HG03439 (cell line): ENCODE measurements around the gene CACNA2D4.
"Not testable (repeated sequence)": the region's sequence is repeated elsewhere in the genome, so short reads cannot be mapped to it uniquely, and the experiment has no call there.

Experiments used
- ATAC-seq: cut with Tn5 transposase; IDR thresholded peaks from one replicate; pipeline ENCODE4 v1.9.1; 2021; ENCODE audit warnings: mild to moderate bottlenecking, moderate library complexity; ENCODE audit not compliant: unreplicated experiment

CACNA2D4 gene

GRCh38 chr12:1820896-1821291 lies 97.6 kb downstream of the CACNA2D4 start:
- ATAC-seq: no peak

DNA sequence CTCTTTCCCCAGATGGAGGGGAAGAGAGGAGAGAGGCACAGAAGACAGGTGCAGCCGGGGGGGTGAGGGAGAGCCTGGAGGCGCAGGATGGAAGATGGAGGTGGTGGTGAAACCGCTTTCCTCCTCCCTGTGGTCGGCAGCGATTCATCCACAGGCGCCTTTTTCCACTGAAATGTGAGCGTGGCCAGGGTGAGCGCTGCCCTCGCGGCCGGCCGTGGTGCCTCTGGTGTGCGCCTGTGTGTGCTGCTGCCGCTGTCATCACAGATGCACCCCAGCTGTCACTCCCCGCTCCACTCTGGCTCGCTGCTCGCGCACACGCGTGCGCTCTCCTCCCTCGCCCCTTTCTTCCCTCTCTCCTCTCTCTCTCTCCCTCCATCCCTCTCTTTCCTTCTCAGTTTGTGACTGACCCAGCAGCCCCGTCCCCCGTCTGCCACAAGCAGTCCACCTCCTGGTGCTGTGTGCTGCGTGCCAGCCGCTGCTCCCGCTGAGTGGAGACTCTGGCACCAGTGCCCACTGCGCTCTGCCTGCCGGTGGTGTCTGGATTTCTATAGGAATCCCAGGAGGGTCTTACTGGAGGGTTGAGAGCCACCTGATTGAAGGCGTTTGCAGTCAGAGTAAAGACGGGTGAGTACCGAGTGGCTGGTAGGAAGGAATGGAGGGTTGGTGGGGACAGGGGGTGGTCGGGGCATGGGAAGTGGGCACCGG lies 98.1 kb downstream of the CACNA2D4 start, which contains the start of gene LRTM2:
TSS of gene LRTM2 (plus strand) at position 375 of the 705 bp plus-strand sequence. CDS start 7,584 bp downstream, outside the sequence.
- ATAC-seq: no peak

DNA sequence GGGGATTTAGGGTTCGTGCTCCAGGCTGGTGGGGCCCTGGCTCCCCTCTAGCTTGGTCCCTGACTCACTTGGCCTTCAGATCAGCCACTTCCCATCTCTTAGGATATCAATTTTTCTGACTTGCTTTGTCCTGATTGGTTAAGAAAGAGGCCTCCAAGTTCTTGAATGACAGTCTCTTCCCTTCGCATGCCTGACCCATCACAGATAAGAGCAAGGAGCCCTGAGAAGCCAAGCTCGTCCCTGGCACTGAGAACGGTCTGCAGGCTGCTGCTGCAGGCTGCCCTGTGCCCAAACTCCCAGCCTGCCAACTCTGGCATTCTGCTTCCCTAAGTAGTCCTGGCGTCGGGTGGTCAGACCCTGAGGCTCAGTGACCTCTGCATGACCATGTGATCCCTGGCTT lies 98.9 kb downstream of the CACNA2D4 start:
- ATAC-seq: no peak

DNA sequence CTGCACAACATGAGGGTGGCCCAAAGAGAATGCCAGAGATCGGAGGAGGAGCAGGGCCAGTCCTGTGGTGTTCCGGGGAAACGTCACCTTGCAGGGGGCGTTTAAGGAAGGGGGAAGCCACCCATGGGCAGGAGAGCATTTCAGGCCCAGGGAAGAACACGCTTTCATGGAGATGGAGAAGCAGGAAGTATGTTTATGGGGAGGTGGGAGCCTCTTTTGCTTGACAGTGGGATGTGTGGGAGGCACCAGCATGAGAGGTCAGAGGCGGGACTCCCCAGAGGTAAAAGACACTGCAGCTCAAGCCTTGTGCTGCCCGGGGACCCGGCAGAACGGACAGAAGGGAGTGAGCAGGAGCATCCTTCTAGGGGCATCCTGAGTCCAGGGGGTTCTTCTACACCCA lies 99.4 kb downstream of the CACNA2D4 start:
- ATAC-seq: no peak

- not testable (repeated sequence) for ATAC-seq
Observed at GRCh38 chr12:1817928-1818327, 100.5 kb downstream of the CACNA2D4 start.

GRCh38 chr12:1816730-1817348 lies 101.6 kb downstream of the CACNA2D4 start:
- ATAC-seq: no peak

DNA sequence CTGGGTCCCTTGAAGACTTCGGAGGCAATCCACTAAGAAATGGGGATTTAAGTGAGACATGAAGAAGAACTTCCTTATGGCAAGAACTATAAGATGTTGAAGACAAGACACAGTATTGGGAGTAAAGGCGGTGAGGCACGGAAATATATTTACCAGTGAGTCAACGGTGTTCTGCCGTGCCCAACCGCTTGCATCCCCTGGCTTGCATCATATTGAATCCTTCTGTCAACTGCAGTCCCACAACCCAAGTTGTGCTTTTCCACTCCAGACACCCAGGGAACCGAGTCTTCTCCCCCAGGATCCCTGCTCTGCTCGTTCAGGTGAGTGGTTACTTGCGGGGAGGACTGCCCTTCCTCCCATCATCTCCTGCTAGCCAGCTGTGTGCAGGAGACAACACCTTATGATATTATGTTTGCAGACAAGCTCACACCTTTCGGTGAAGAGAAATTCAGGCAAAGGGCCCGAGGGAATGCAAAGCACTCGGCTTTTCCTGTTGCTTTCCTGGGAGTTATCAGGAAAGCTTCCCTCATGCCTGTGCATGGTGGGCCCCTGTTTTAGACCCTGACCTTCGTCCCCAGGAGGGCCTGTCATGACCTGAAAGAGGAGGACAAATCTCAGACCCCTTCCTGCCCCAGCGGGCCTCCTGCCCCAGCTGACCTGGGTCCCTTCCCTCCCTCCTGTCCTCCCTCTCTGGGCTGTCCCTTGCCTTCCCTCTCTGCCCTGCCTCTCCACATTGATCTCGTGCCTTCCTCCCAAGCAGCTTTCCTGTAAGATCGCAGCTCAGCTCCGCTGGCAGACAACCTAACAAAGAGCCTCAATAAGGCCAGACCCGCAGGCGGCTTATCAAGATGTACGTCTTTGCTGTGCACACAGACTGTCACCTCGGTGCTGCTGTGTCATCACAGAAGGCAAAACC lies 102.4 kb downstream of the CACNA2D4 start:
- no peak for ATAC-seq

DNA sequence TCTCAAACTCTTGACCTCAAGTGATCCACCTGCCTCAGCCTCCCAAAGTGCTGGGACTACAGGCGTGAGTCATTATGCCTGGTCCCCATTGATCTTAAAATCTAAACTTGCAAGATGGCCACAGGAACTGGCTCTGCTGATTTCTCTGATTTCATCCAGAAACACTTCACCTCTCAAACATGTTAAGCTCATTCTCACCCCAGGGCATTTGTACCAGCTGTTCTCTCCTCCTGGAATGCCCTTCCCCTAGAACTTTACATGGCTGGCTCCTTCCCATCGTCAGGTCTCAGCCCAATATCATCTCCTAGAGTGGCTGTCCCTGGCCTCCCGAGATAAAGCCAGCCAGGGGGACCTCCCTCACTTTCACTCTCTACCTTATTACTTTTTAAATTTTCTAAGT lies 103.3 kb downstream of the CACNA2D4 start:
- no peak for ATAC-seq

DNA sequence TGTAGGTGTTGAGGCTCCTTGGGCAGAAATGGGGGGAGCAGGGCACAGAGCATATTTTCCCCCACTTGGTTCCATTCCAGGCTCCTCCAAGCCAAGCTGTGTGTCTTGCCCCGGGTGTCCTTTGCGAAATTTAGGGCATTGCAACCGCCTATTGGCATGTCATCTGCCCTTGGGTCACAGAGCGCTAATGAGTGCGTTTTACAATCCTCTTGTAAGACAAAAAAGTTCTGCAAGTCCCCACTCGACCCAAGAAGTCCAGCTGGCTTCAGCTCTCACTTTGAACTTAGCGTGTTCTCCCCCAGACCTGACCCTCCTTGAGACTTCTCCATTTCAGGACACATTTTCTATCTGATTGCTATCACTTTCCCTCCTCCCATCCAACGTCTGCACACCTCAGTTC lies 104.2 kb downstream of the CACNA2D4 start:
- ATAC-seq: no peak

DNA sequence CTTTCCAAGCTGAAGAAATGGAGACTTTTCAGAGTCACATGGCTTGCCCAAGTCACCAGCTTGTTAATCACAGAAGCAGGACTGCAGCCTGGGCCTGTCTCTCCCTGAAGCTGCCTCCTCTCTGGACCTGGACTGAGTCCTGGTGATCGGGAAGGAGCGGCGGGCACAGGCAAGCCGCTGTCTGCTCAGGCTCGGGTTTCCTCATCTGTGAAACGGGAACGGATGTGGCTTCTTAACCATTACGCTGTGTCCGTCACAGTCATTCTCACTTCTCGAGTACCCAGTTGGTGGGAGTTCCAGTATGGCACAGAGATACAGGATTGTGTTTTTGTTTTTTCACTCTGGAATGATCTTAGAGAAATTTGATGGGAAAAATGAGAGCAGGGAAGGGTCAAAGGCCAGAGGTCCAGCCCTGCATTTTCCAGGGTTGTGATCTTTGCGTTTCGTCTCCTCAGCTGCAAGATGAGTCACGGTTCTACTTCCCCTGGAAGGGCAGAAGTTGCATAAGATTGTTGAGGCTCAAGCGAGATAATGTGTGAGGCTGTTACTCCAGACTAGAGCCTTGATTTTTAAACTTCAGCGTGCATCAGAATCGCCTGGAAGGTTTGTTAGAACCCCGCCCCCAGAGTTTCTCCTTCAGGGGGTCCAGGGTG lies 105.7 kb downstream of the CACNA2D4 start:
- no peak for ATAC-seq

DNA sequence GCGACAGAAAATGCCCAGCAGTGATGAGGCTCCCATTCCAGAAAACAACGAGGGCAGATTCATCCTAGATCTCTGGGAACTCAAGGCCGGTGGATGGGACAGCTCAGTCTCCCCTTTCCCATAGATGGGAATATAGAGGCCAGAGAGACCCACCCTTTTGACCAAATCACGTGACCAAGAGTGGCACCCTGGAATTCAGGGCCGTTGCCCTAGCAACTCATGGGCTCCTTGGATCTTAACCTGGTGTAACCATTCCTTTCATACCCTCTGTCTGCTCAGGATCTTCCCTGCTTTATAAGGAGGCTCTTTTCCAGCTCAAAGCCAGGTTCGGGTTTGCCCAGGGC lies 106.5 kb downstream of the CACNA2D4 start:
- ATAC-seq: no peak

GRCh38 chr12:1811281-1811947 lies 107.0 kb downstream of the CACNA2D4 start:
- ATAC-seq: no peak

GRCh38 chr12:1810931-1811280 lies 107.5 kb downstream of the CACNA2D4 start:
- no peak for ATAC-seq

DNA sequence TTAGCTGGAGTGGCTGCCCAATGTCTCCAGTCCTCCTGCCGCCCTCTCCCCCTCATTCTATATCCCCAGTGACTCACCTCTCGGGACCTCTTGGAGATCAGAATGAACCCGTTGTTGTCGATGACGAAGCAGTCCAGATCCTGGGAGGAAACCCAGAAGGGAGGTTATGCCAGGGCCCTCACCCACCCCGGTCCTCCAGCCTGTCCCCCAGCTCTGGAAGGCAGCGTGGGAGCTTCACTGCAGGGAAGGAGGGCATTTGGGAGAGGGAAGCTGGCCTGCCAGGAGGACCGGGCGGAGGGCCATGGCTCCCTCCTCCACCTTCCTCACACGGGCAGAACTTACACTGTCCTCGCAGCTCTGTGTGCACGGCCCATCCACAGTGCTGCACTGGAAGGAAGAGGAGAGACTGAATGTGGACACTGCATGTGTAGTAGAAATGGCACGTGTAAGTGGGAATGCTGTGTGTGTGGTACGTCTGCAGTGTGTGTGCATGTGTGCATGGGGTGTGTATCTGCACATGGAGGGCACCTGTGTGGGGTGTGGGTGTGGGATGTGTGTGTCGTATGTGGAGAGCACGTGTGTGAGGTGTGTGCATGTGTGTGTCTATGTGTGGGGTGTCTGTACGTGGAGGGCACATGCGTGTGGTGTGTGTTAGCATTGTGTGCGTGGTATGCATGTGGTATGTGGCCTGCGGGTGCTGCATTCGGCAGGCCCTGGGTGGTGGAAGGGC lies 108.1 kb downstream of the CACNA2D4 start:
- no peak for ATAC-seq

- ATAC-seq: no peak
Observed at GRCh38 chr12:1809591-1810190, 108.8 kb downstream of the CACNA2D4 start.

- ATAC-seq: no peak
Observed at GRCh38 chr12:1808798-1809480, 109.5 kb downstream of the CACNA2D4 start.

DNA sequence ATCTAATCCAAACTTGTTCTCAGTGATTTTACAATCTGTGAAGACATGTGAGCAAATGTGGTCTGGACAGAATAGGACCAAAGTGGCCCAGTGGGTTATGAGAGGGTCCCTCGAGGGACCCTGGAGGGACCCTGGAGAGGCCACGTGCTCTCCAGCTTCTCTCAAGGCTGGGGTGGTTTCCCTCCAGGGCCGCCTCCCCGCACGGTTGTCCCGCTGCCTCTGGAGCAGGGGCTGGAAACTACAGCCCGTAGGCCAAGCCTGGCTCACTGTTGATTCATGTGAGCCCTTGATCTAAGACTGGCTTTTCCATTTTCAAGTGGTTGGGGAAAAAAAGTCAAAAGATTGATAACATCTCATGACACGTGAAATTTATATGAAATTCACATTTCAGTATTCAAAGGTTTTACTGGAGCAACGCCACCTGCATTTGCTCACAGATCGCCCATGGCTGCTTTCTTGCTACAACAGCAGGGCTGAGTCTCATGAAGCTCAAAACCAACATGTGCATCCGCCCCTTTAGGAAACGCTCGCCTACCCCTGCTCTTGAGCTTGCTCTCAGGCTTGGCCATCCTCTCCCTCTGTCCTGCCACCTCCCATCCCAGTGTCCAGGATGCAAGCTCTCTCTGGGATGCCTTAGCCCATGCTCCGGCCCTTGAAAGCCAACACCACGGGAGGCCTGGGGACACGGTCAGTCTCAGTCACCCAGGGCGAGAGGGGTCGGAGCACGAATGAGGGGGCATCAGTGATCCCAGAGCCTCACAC lies 110.2 kb downstream of the CACNA2D4 start:
- no peak for ATAC-seq

GRCh38 chr12:1807087-1807860 lies 111.2 kb downstream of the CACNA2D4 start:
- ATAC-seq: no peak
